Heart right ventricle (tissue), 16 donors: ENCODE measurements around the gene NSFL1C. TPM values are rescaled to one million over a fixed set of nuclear protein-coding genes. Genes with fewer than 3 reads are reported as not detected.
A peak's percentile ranks its signal among the peaks of the same experiment; 100 is the strongest.

Source experiments
- ATAC-seq, 8 donors: fragments of 200-7000 bp; cut with Tn5 transposase; one replicate each; pipeline ENCODE4 v1.9.1; 2020; ENCODE audit warnings: mild to moderate bottlenecking in 8 of 8, moderate library complexity in 8 of 8, moderate number of reproducible peaks in 1 of 8
- DNase-seq, 2 donors: peaks; one replicate each; pipeline ENCODE4 v3.0.0-alpha.2; 2020
- H3K27ac ChIP-seq, 10 donors: fragments of 200-600 bp; sonication (generic) in 2 of 10; one replicate each; pipeline versions ENCODE4 v1.5.0 to v1.8.0; 2020 to 2022; ENCODE audit warnings: mild to moderate bottlenecking in 3 of 10
- H3K27me3 ChIP-seq, 7 donors: fragments of 200-600 bp; one replicate each; pipeline ENCODE4 v1.8.0; 2021 to 2022; ENCODE audit warnings: mild to moderate bottlenecking in 2 of 7
- H3K36me3 ChIP-seq, 9 donors: fragments of 200-600 bp; sonication (generic) in 1 of 9; one replicate each; pipeline versions ENCODE4 v1.5.0 to v1.8.0; 2020 to 2022; ENCODE audit warnings: mild to moderate bottlenecking in 2 of 9
- H3K4me1 ChIP-seq, 9 donors: fragments of 200-600 bp; sonication (generic) in 1 of 9; one replicate each; pipeline versions ENCODE4 v1.5.0 to v1.8.0; 2020 to 2022; ENCODE audit warnings: mild to moderate bottlenecking in 4 of 9
- H3K4me3 ChIP-seq, 10 donors: fragments of 200-600 bp; sonication (generic) in 2 of 10; one replicate each; pipeline versions ENCODE4 v1.5.0 to v1.8.0; 2020 to 2022; ENCODE audit warnings: mild to moderate bottlenecking in 7 of 10, moderate library complexity in 2 of 10
- H3K9me3 ChIP-seq, 11 donors: fragments of 200-600 bp in 10 of 11; sonication (generic) in 2 of 11; one replicate each; pipeline versions ENCODE4 v1.5.0 to v1.8.0; 2013 to 2022; ENCODE audit warnings: mild to moderate bottlenecking in 2 of 11, control low read depth in 1 of 11, moderate library complexity in 1 of 11
- CTCF ChIP-seq, 9 donors: fragments of 200-600 bp; sonication (generic) in 2 of 9; IDR thresholded peaks; one replicate each; pipeline versions ENCODE4 v1.5.0 to v1.8.0; 2021 to 2022; ENCODE audit warnings: antibody characterized with exemption in 9 of 9, mild to moderate bottlenecking in 5 of 9, moderate library complexity in 1 of 9
- WGBS, 2 donors: extraction: QIAGEN DNeasy Blood & Tissue Kit; methylation state at CpG; one replicate each; pipeline ENCODE4 v1.1.7; 2013; ENCODE audit warnings: inconsistent platforms in 1 of 2; 5-methylcytosine and 5-hydroxymethylcytosine counted together
- intact Hi-C, 10 donors: fragments of 100-400 bp; cut with DNase I; formaldehyde crosslinking; loops; one replicate each; pipeline versions ENCODE4 v1.11.1 to v1.14.2; 2022
- polyA plus RNA-seq, 2 donors: library from polyadenylated mRNA; stranded (reverse); fragments of 200-250 nt; gene quantifications; one replicate each; pipeline ENCODE4 v1.2.3, GENCODE V29; 2013
- total RNA-seq, 10 donors: library from RNA; stranded (reverse); fragmentation: NEBNext Ultra II Directional in 3 of 10; extraction: Animal tissue kit (Norgen Biotek cat#: 25700) in 3 of 10; gene quantifications; one replicate each; pipeline versions ENCODE4 v1.2.1 to v1.2.4, GENCODE V29; 2021 to 2023
- donor health status: Arrhythmogenic right ventricular cardiomyopathy.
- donor health status: ischemic (EF 13 %, LVEDD 7.1; RV severe dilation, severe dysfunction).
- donor health status: healthy with polysubstance abuse.
- donor health status: DM: no; HTN: yes; CAD: no.
- donor health status: DM: no; HTN: no; CAD: no.
- donor health status: ischemic (EF 25% LVEDD 6.9; RV normal size, moderate dysfunction).
- donor health status: ischemic (EF 25% LVEDD 5.7; RV mildly dilated, moderate dysfunction).
- donor health status: healthy.
- donor health status: DM: yes; HTN: yes; CAD: no.
- donor health status: Ischemic cardiomyopathy.
- donor health status: ischemic (EF 35%, LVEDD 5.7; RV mildly dilated, moderate dysfunction).
- donor health status: nonischemic (EF 11% LVEDD 7.7; RV severe dilation, severe dysfunction).
- donor health status: DM: yes; HTN: yes; CAD: no.
- donor health status: PGD.
- donor health status: ischemic (EF 29% LVEDD 5.4; RV normal size, mild dysfunction).
- donor health status: nonischemic (EF 23%, LVEDD 6.1; RV moderate dilation, normal function).

NSFL1C gene
- total and polyA plus RNA-seq, 12 donors: 39.4 to 75.6 (median 62.7) TPM

GRCh38 chr20:1420066-1420465 is 46.6 kb downstream of the NSFL1C start:
- H3K27me3 ChIP-seq: peaks cover 0 to 22% (median 11%) of the 10 kb centered on the region in 7 donors
- H3K27ac ChIP-seq: no peak overlapping the region
- DNase-seq (no peak), ATAC-seq (no peak)
- no peak overlapping the region for H3K4me3 ChIP-seq
- intact Hi-C loops: no loop called here
- no peak for TF ChIP-seq CTCF (IDR thresholded peaks at IDR 0.05)
- 94 to 95% methylated on average over 4 of the region's 4 CpGs for WGBS, 2 donors
- peaks cover 0 to 7% (median 0%) of the 10 kb centered on the region in 9 donors for H3K4me1 ChIP-seq
- no peaks in the 10 kb centered on the region for H3K36me3 ChIP-seq
- peaks cover 0 to 25% (median 6%) of the 10 kb centered on the region in 11 donors for H3K9me3 ChIP-seq

DNA sequence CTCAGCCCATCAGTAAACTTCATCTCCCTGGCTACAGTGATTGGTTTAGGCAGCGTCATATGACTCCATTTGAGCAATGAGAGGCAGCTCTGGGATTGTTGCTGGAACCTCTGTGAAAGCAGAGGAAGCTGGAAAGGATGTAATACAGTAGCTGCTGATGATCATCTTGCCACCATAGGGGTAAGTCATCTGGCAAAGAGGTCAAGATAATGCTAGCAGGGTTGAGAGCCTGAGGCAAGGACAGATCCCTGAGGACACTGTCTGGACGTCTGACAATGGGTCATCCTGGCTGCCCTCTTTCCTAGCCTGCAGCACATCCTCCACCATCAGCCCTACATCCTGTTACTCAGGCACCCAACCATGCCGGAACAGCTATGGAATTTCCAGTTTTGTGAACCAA is 48.3 kb downstream of the NSFL1C start:
- Histone ChIP-seq H3K4me1 (peaks cover 0 to 7% (median 0%) of the 10 kb centered on the region in 9 donors), H3K27ac (no peak overlapping the region), H3K36me3 (no peaks in the 10 kb centered on the region), H3K9me3 (peaks cover 0 to 25% (median 6%) of the 10 kb centered on the region in 11 donors), H3K4me3 (no peak overlapping the region), H3K27me3 (peaks cover 0 to 9% (median 4%) of the 10 kb centered on the region in 7 donors)
- intact Hi-C loops: no loop called here
- 36 to 52% methylated on average over 3 of the region's 3 CpGs for WGBS, 2 donors
- DNase-seq (no peak), ATAC-seq (peak in 1 of 8 donors; percentile 42)
- TF ChIP-seq CTCF (IDR thresholded peaks at IDR 0.05): no peak

- DNase-seq: no peak
- H3K4me1 ChIP-seq: peaks cover 0 to 7% (median 0%) of the 10 kb centered on the region in 9 donors
- H3K36me3 ChIP-seq: no peaks in the 10 kb centered on the region
- peaks cover 0 to 25% (median 6%) of the 10 kb centered on the region in 11 donors for H3K9me3 ChIP-seq
- TF ChIP-seq CTCF (IDR thresholded peaks at IDR 0.05): no peak
- H3K27me3 ChIP-seq: peaks cover 0 to 12% (median 0%) of the 10 kb centered on the region in 7 donors
- H3K27ac ChIP-seq: no peak overlapping the region
- intact Hi-C loops: no loop called here
- no peak overlapping the region for H3K4me3 ChIP-seq
- no peak for ATAC-seq
Measured at GRCh38 chr20:1417790-1418189, 48.9 kb downstream of the NSFL1C start.

- DNase-seq (no peak), ATAC-seq (no peak)
- no peak for TF ChIP-seq CTCF (IDR thresholded peaks at IDR 0.05)
- 69 to 71% methylated on average over 5 of the region's 5 CpGs for WGBS, 2 donors
- H3K4me3 ChIP-seq: no peak overlapping the region
- H3K9me3 ChIP-seq: peaks cover 0 to 25% (median 6%) of the 10 kb centered on the region in 11 donors
- intact Hi-C loops: no loop called here
- peaks cover 0 to 12% (median 0%) of the 10 kb centered on the region in 7 donors for H3K27me3 ChIP-seq
- no peaks in the 10 kb centered on the region for H3K36me3 ChIP-seq
- peaks cover 0 to 7% (median 0%) of the 10 kb centered on the region in 9 donors for H3K4me1 ChIP-seq
- H3K27ac ChIP-seq: no peak overlapping the region
Measured at GRCh38 chr20:1417273-1417672, 49.4 kb downstream of the NSFL1C start.
